Hematopoietic multipotent progenitor cell treated with erythropoietin and hydrocortisone succinate and interleukin-3 and kit ligand, for 17 days (in vitro differentiated cells): Measurements from ENCODE around the gene NEK2.
"Not testable (repeated sequence)": the region's sequence is repeated elsewhere in the genome, so short reads cannot be mapped to it uniquely, and the experiment has no call there.

ENCODE experiments used
- DNase-seq: peaks from one replicate; pipeline ENCODE4 v3.0.0-alpha.2; 2015; ENCODE audit warnings: low spot score

The NEK2 gene

DNA sequence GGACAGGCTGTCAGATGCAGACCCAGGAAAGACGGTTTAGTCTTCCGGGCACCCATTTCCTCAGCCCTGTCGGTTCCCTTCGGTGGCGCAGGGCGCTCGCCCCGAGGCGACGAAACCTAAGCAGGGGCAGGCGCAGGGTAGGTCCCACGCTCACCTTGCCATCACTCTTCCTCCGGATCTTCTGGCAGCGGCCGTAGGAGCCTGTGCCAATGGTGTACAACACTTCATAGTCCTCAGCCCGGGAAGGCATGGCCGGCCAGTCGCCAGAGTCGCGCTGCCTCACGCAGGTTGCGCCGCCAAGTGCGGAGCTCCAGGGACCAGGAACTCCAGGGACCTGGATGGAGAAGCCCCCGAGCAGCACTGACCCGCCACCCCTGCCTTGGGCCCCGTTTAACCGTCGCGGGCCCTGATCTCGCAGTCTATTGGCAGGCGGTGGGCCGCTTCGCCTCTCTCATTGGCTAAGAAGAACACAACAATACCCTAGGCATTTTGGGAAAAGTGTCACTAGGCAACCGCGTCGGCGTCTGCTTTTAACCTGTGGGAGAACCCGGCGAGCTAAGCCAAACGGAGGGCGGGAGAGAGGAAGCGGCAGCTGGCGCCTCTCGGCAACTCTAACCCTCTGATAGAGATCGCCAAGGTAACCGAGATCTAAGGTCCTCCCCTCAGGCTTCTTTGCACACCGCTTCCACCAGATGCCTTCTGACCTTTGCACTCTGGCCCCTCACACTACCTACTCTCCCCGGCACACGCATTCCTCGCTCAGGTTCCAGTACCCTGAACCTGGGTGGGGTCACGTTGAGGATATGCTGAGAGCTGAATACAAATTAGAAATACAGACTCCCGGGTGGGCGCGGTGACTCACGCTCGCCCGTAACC is at the start of gene NEK2:
NEK2 (minus strand) TSS at position 392 of the 876 bp plus-strand sequence; CDS start at position 250, 142 bp downstream.
- peak; percentile 72 for DNase-seq

DNA sequence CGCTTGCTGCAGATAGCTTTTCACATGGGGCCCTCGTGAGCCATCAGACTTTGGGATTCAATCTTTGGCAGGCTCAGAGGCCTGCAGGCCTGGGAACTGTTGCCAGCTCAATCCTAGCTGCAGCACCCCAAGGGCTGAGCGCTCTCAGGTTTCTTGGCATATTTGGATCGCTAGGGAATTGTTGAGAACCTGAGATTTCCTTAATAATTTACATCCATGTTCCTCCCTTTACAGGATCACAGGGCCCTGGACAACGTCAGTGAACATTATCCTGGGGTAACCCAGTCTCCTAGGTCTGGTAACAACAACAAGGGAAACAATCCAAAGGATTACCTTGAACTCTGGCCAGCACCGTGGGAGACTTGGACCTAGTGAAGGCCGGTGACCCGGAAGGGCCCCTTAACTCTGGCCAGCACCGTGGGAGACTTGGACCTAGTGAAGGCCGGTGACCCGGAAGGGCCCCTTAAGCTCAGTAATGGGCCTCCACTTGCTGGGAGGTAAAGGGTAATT is 49.3 kb upstream of the NEK2 start:
- DNase-seq: no peak

DNA sequence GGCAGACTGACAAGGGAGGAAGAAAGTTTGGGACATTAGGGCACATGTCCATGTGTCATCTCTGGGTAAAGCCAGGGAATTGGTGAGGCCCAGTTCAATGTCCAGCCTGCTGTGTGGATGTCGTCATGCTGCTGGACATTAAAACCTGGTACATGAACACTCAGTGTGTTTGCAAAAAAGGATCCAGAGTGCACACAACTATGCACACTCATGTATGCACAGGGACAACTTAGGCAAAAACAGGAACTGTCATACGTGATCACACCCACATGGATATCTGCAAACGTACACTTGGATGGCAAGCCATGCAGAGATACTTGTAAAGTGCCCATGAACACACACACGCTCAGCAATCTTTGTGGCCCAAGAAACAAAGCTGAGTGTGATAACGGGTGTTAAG is 47.9 kb upstream of the NEK2 start:
- DNase-seq: no peak

- no peak for DNase-seq
Observed at GRCh38 chr1:211722277-211723175, 47.1 kb upstream of the NEK2 start.

DNA sequence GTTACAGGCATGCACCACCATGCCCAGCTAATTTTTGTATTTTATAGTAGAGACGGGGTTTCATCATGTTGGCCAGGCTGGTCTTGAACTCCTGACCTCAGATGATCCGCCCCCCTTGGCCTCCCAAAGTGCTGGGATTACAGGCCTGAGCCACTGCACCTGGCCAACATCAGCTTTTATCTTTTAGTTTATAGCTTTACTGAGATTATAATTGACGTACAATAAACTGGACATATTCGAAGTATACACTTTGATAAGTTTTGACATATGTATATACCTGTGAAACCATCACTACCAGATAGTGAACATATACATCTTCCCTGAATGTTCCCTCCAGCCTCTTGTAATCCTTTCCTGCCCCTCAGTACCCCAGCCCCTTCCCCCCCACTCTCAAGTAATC is 41.1 kb upstream of the NEK2 start:
- not testable (repeated sequence) for DNase-seq

GRCh38 chr1:211715971-211716370 is 40.5 kb upstream of the NEK2 start:
- no peak for DNase-seq

DNA sequence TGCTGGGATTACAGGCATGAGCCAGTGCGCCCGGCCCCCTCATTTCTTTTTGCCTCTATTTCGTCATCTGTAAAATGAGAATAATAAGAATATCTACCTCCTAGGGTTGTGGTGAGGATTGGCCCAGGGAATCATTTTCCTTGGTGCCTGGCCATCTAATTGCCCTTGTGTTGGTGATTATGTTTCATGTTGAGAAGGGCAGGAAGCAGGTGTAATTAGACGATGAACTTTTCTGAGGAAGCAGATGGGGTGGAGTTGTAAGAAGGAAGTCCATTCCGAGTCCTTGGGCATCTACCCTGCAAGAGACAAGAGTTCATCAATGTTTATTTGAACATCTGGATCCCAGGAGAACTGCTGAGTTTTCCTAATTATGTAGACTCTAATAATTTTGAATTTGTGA is 38.7 kb upstream of the NEK2 start:
- DNase-seq: no peak

GRCh38 chr1:211713231-211713630 is 37.8 kb upstream of the NEK2 start:
- no peak for DNase-seq

- no peak for DNase-seq
Observed at GRCh38 chr1:211711315-211711705, 35.9 kb upstream of the NEK2 start.

GRCh38 chr1:211710566-211711314 is 35.3 kb upstream of the NEK2 start:
- DNase-seq: no peak

DNA sequence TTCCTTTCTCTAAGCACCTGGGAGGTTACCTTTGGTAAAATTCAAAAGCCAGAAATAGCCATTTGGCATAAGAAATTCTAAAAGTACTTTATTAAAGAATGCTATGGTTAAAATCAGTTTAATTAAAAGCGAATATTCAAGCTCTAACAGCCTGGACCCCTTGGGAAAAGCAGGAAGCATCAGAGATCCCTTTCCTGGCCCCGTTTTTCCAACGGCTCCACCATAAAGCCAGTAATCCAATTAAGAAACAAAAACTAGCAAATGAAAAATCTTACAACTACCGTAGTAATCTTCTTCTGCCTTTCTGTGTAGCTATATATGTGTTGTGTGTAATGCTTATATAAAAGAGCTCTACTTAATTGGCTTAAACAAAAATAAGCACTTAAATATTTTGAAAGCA is 33.5 kb upstream of the NEK2 start:
- no peak for DNase-seq

- no peak for DNase-seq
Observed at GRCh38 chr1:211708006-211708405, 32.6 kb upstream of the NEK2 start.

DNA sequence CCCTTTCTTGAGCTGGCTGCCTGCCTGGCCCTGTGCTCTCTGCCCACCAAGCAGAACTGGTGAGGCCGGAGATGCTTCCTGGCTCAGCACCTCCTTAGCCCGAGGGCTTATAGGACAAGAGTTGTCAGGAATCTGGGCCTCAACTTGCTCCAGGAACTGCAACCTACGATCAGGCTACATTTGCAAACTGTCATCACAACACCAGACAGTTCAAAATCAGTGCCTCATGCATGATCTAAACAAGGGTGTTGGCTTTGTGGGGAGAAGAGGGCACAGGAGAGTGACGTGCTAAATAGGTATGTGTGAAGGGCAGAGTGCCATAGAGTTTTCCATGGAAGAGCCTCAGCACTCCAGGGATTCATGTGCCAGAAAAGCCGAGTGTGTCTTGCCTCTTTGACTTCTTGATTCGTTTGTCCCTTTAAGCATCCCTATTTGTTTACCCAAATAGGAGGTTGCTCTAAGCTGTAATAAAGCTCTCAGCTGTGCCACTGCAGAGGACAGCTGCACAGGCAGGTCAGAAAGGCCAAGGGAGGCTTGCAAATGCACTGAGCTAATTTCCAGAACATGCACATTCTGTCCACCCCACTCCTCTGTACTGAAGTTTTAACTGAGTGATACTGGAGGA is 30.2 kb upstream of the NEK2 start:
- no peak for DNase-seq

- DNase-seq: no peak
Observed at GRCh38 chr1:211704543-211704942, 29.1 kb upstream of the NEK2 start.

DNA sequence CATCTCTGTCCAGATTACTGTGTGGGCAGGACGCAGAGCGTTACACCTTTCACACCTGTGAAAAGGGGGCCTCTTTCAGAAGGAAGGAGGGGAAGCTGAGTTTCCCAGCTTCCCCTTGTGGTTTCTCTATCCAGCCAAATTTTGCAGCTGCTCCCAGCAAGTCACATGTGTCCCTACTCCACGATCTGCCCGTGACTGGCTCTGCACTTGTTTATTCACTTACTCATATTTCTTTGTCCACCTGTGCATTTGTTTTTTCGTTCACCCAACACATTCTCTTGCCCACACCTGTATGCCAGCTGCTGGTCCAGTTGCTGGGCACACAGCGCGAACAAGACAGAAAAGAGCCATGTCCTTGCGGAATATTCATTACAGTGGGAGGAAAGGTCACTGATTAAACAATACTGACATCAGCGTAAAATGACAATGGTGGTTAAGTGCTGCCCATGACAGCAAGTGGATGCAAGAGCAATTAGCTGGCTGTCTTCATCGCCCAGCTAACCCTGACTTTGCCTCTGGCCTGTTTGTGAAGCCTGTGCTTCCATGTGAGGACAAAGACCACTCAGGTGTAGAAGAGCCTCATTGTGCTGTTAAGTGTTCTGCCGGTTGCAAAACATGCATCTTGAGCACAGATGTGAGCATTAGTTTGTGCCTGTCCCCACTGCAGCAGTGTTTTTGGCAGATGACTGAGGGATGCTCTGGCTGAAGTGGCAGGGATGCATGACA is 28.6 kb upstream of the NEK2 start:
- DNase-seq: no peak

DNA sequence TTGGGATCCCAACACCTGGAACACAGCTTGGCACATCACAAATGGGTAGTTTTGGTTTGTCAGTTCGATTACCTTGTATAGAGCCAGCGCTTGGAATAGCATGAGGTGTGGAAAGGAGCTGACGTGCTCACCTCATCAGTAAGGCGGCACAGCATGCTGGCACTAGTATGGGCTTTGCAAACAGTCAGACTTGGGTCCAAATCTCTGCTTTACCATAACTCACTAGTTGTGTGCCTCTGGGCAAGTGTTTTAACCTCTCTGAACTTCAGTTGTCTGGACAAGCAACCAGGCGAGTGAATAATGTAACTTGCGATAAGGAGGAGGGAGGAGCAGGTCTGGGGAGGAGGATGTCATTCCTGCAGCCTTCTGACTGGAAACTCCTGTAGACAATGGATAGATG is 26.3 kb upstream of the NEK2 start:
- no peak for DNase-seq

GRCh38 chr1:211699059-211699458 is 23.6 kb upstream of the NEK2 start:
- DNase-seq: no peak

DNA sequence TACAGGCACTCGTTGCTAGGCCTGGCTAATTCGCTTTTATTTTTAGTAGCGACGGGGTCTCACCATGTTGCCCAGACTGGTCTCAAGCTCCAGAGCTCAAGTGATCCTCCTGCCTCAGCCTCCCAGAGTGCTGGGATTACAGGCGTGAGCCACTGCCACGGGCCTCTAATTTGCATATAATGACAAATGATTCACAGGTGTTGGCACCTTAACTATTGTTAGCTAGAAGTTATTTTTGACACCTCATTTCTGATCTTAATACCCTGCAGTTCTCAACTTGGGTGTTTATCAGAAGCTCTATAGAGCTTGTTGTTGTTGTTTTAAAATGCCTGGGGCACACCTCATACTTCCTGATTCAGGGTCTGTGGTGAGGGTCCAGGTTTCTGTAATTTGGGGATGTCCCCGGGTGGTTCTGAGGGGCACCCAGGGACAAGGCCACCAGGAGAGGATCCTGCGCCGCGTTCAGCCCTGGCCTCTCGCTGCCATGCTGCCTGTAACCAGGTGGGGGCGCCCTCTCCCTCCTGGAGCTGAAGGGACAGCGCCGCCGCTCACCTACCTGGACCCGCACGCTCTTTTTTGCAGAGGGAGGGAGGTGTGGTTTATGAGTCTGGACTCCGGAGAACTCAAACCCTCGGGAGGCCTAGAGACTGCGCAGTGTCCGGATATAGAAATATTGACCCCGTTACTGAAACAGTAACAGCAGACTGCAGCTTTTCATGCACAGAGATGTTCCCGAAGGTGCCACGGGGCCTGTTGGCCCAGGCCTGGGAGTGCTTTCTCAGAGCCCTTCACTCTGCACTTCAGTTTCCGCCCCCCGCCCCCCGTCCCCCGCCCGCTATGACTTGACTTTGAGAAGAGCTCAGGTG is 23.0 kb upstream of the NEK2 start:
- peak; percentile 36 for DNase-seq

DNA sequence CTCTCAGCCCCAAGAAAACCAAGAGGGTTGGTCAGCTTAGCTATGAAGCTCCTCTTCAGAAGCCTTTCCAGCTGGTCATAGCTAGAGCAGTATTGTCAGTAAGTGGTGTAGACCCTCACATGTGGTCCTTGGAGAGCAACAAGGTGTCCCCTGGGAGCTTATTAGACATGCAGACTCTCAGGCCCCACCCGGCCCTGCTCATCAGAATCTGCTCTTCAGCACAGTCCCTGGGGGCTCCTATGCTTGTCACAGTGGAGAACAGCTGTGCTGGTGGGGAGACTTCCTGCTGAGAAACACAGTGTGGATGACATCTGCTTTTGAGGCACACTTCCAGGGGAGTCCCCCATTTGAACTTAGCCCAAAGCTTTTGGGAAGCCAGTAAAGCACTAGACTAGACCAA is 21.9 kb upstream of the NEK2 start:
- DNase-seq: no peak
